22Rv1 (cell line): Measurements from ENCODE around the gene PUM2.

ENCODE experiments used
- ZFX ChIP-seq: fragments of 450-650 bp; IDR thresholded peaks from 2 replicates; pipeline ENCODE4 v1.6.1; 2017; ENCODE audit warnings: antibody characterized with exemption, borderline replicate concordance
- TF ChIP-seq, protein P1 (sequence below): fragments of 450-650 bp; IDR thresholded peaks from 2 replicates; pipeline ENCODE4 v1.5.1; 2017; ENCODE audit warnings: mild to moderate bottlenecking

DNA sequence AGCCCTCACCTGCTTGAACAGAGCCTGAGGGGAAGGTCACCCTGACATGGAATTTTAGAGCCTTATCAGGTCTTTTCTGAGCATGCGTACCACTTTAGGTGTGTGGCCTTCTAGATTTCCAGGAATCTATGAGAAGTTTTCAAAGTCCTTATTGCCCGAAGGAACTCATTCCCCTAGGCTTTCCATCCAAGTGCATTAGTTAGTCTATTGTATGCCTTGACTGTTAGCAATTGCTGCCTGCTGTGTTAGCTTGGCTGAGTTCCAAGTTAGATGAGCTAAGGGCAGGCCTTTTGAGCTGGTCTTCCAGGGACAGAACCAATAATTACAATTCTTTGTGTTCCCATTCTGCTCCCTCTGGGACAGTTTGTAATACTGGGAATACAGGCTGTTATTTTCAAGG, 30.8 kb upstream of the PUM2 start:
- TF ChIP-seq, protein P1, sequence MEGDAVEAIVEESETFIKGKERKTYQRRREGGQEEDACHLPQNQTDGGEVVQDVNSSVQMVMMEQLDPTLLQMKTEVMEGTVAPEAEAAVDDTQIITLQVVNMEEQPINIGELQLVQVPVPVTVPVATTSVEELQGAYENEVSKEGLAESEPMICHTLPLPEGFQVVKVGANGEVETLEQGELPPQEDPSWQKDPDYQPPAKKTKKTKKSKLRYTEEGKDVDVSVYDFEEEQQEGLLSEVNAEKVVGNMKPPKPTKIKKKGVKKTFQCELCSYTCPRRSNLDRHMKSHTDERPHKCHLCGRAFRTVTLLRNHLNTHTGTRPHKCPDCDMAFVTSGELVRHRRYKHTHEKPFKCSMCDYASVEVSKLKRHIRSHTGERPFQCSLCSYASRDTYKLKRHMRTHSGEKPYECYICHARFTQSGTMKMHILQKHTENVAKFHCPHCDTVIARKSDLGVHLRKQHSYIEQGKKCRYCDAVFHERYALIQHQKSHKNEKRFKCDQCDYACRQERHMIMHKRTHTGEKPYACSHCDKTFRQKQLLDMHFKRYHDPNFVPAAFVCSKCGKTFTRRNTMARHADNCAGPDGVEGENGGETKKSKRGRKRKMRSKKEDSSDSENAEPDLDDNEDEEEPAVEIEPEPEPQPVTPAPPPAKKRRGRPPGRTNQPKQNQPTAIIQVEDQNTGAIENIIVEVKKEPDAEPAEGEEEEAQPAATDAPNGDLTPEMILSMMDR: no peak
- TF ChIP-seq ZFX: no peak
